Esophagus squamous epithelium (tissue), 5 donors: ENCODE measurements around the gene CFAP97D2. TPM values are rescaled to one million over a fixed set of nuclear protein-coding genes. Genes with fewer than 3 reads are reported as not detected.
A peak's percentile ranks its signal among the peaks of the same experiment; 100 is the strongest.

ENCODE experiments used
- DNase-seq: peaks from one replicate; lab custom pipeline; 2025; lab: John Stamatoyannopoulos, UW
- H3K27ac ChIP-seq, 4 donors: fragments of 200-600 bp; sonication (generic); one replicate each; pipeline ENCODE4 v1.5.1; 2016 to 2019; ENCODE audit warnings: mild to moderate bottlenecking in 1 of 4
- H3K27me3 ChIP-seq, 4 donors: fragments of 200-600 bp; sonication (generic); 1 replicate in 3 of 4; 2 replicates in 1 of 4; pipeline versions ENCODE4 v1.5.1 to v1.6.0; 2017 to 2021; ENCODE audit warnings: antibody characterized with exemption in 1 of 4
- H3K36me3 ChIP-seq, 3 donors: fragments of 200-600 bp; sonication (generic); one replicate each; pipeline ENCODE4 v1.5.1; 2016 to 2019
- H3K4me1 ChIP-seq, 3 donors: fragments of 200-600 bp; sonication (generic); one replicate each; pipeline ENCODE4 v1.5.1; 2017 to 2019
- H3K4me3 ChIP-seq, 4 donors: fragments of 200-600 bp; sonication (generic); 1 replicate in 3 of 4; 2 replicates in 1 of 4; pipeline ENCODE4 v1.5.1; 2016 to 2019; ENCODE audit warnings: mild to moderate bottlenecking in 2 of 4, moderate library complexity in 1 of 4
- H3K9me3 ChIP-seq, 3 donors: fragments of 200-600 bp; sonication (generic); one replicate each; pipeline ENCODE4 v1.5.1; 2016 to 2019
- POLR2A ChIP-seq, 4 donors: fragments of 450-650 bp; IDR thresholded peaks; one replicate each; pipeline ENCODE4 v1.6.1; 2017; ENCODE audit warnings: antibody characterized with exemption in 4 of 4, mild to moderate bottlenecking in 4 of 4, moderate library complexity in 3 of 4
- WGBS, 2 donors: methylation state at CpG; one replicate each; pipeline ENCODE4 v1.1.5; 2018; 5-methylcytosine and 5-hydroxymethylcytosine counted together
- intact Hi-C: fragments of 100-400 bp; cut with DNase I; formaldehyde crosslinking; loops from one replicate; pipeline ENCODE4 v1.15.0; 2022
- total RNA-seq, 4 donors: library from RNA; depleted of rRNA; stranded (reverse); fragments of >200 nt; gene quantifications; one replicate each; pipeline ENCODE4 v1.1.0, GENCODE V29; 2016
- TF ChIP-seq, protein P1 (sequence below), 6 experiments: fragments of 450-650 bp in 4 of 6; fragments of 200-600 bp in 2 of 6; sonication (generic) in 2 of 6; IDR thresholded peaks; one replicate each; pipeline ENCODE4 v1.5.1; 2016 to 2019; ENCODE audit warnings: antibody characterized with exemption in 6 of 6, mild to moderate bottlenecking in 4 of 6, moderate library complexity in 4 of 6
- donor health status: DM: yes; HTN: yes; CAD: no.

Gene CFAP97D2
- total RNA-seq, 4 donors from 2014 or later, result not detected

DNA sequence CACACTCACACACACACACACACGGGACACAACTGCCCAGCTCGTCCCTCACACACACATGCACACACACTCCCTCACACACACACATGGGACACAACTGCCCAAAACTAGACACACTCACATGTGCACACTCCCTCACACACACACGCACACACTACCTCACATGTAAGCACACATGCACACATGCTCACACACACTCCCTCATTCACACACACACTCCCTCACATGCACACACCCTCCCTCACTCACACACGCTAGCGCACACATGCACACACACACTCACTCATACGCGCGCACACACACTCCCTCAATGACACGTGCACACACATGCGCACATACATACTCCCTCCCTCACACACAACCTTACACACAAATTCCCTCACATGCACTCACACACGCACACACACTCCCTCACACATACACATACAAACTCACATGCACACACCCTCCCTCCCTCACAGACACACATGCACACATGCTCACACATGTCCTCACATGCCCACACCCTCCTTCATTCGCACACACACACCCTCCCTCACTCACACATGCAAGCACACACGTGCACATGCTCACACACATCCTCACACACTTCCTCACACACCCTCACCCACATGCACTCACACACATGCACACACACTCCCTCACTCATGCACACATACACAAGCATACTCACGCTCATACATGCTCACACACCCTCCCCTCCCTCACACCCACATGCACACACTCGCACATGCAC lies 37.6 kb upstream of the CFAP97D2 start:
- WGBS, 2 donors, result 72% methylated on average over 15 of the region's 15 CpGs
- intact Hi-C loops, result no loop called here
- no peak for DNase-seq
- Histone ChIP-seq H3K4me3 (no peak overlapping the region), H3K27me3 (peaks cover 0 to 7% (median 0%) of the 10 kb centered on the region in 4 donors), H3K4me1 (peaks cover 17 to 36% (median 19%) of the 10 kb centered on the region in 3 donors), H3K9me3 (no peaks in the 10 kb centered on the region), H3K36me3 (no peaks in the 10 kb centered on the region), H3K27ac (no peak overlapping the region)
- TF ChIP-seq, protein P1, sequence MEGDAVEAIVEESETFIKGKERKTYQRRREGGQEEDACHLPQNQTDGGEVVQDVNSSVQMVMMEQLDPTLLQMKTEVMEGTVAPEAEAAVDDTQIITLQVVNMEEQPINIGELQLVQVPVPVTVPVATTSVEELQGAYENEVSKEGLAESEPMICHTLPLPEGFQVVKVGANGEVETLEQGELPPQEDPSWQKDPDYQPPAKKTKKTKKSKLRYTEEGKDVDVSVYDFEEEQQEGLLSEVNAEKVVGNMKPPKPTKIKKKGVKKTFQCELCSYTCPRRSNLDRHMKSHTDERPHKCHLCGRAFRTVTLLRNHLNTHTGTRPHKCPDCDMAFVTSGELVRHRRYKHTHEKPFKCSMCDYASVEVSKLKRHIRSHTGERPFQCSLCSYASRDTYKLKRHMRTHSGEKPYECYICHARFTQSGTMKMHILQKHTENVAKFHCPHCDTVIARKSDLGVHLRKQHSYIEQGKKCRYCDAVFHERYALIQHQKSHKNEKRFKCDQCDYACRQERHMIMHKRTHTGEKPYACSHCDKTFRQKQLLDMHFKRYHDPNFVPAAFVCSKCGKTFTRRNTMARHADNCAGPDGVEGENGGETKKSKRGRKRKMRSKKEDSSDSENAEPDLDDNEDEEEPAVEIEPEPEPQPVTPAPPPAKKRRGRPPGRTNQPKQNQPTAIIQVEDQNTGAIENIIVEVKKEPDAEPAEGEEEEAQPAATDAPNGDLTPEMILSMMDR (IDR thresholded peaks at IDR 0.05), result no peak
- TF ChIP-seq POLR2A (IDR thresholded peaks at IDR 0.05), result no peak

DNA sequence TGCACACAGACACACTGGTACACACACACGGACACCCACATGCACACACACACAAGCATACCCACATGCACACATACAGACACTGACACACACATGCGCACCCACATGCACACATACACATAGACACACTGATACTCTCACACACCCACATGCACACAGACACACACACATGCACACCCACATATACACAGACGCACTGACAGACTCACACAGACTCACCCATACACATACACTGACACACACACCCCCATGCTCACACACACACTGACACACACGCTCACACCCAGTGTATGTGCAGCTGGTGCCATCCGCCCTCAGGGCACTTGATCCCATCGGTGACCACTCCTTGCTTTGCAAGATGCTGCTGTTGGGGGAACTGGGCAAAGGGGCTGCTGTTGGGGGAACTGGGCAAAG lies 36.9 kb upstream of the CFAP97D2 start:
- H3K4me1 ChIP-seq, result peaks cover 17 to 36% (median 19%) of the 10 kb centered on the region in 3 donors
- peaks cover 0 to 7% (median 0%) of the 10 kb centered on the region in 4 donors for H3K27me3 ChIP-seq
- H3K27ac ChIP-seq, result peak overlapping the region in 1 of 4 donors; percentile 49
- TF ChIP-seq, protein P1 (IDR thresholded peaks at IDR 0.05), result no peak
- TF ChIP-seq POLR2A (IDR thresholded peaks at IDR 0.05), result no peak
- WGBS, 2 donors, result 80 to 82% methylated on average over 5 to 6 of the region's 6 CpGs
- H3K9me3 ChIP-seq, result no peaks in the 10 kb centered on the region
- intact Hi-C loops, result no loop called here
- DNase-seq, result no peak
- no peak overlapping the region for H3K4me3 ChIP-seq
- H3K36me3 ChIP-seq, result no peaks in the 10 kb centered on the region

DNA sequence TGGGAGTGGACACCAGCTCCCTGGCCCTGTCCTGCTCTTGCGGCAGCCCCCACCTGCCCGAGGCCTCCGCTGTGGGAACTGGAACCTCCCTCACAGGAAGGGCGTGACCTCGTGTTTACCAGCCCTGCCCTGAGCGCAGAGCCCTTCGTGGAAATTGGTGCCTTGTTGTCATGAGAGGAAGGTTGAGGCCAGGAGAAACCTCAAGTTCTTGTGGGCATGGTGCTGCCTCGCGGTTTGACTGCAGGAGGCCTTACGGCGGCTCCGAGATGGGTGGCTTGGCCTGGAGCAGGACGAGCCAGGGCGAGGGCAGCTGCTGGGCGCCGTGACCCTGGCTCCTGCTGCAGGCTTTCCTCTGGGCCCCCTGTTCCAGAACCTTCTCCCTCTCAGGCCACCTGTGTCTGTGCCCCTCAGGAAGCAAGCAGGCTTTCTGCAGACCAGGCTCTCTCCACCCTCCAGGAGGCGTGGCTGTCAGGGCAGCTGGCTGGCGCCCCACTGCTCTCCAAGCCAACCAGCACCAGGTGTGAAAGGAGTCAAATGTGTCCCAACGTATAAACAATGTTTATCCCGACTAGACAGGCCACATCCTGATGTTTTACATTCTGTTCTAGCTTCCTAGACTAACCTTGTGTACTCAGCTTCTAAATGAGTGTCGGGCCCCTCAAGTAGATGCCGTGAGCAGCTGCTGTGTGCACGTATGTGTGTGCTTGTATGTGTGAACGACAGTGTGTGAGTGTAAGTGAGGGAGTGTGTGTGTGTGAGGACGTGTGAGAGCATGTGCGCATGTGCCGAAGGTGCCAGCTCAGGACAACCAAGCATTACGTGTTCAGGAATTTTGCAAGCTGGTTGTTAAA lies 36.2 kb upstream of the CFAP97D2 start:
- 43 to 50% methylated on average over 12 to 20 of the region's 28 CpGs for WGBS, 2 donors
- H3K4me3 ChIP-seq, result no peak overlapping the region
- peaks cover 17 to 36% (median 19%) of the 10 kb centered on the region in 3 donors for H3K4me1 ChIP-seq
- H3K9me3 ChIP-seq, result no peaks in the 10 kb centered on the region
- peak overlapping the region in 2 of 4 donors; percentile 26 to 49 for H3K27ac ChIP-seq
- intact Hi-C loops, result no loop called here
- no peak for DNase-seq
- H3K36me3 ChIP-seq, result no peaks in the 10 kb centered on the region
- TF ChIP-seq, protein P1 (IDR thresholded peaks at IDR 0.05), result no peak
- no peak for TF ChIP-seq POLR2A (IDR thresholded peaks at IDR 0.05)
- H3K27me3 ChIP-seq, result peaks cover 0 to 7% (median 0%) of the 10 kb centered on the region in 4 donors

DNA sequence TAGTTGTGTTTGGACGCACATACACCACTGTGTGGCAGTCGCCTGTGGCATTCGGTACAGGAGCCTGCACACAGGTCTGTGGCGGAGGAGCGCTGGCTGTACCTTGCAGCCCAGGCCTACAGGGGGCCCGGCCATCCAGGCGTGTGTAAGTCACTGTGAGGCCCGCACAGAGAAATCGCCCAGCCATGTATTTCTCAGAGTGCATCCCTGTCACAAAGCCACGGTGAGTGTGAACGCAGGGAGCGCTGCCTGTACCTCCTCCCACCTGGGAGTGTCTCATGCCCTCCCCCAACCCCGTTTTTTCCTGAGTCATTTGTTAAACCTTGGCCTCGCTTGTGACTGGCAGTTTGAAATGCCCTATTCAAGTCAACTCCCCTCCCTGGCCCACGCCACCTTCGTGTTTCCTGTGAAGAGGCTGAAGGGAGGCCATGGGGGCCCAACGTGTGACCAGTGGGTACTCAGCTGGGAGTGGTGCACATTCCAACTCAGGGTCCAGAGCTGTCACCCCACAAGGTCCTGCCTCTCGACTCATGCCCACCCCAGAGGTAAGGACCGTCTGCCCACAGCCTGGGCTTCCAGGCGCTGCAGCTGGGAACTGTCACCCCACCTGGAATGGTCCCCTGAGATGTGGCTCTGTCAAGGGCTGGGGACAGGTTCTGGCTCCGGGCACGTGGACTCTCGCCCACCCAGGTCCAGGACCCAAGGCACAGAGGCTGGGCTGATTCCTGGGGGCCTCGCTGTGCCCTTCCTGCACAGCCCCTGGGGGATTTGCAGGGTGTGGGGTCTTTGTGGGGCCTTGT lies 35.1 kb upstream of the CFAP97D2 start:
- Histone ChIP-seq H3K27ac (peak overlapping the region in 1 of 4 donors; percentile 34), H3K4me1 (peaks cover 17 to 36% (median 19%) of the 10 kb centered on the region in 3 donors), H3K9me3 (no peaks in the 10 kb centered on the region), H3K27me3 (peaks cover 0 to 7% (median 0%) of the 10 kb centered on the region in 4 donors), H3K4me3 (no peak overlapping the region), H3K36me3 (no peaks in the 10 kb centered on the region)
- 53 to 60% methylated on average over 11 to 15 of the region's 24 CpGs for WGBS, 2 donors
- no peak for TF ChIP-seq POLR2A (IDR thresholded peaks at IDR 0.05)
- TF ChIP-seq, protein P1 (IDR thresholded peaks at IDR 0.05), result no peak
- DNase-seq, result no peak
- intact Hi-C loops, result no loop called here
